Fibroblast of skin of left quadriceps (primary cell): ENCODE results near the gene EXOC6B.

ENCODE experiments used
- DNase-seq, 2 experiments: peaks; one replicate each; pipeline ENCODE4 v3.0.0-alpha.2; 2013; ENCODE audit warnings: low read depth in 2 of 2

Gene EXOC6B

DNA sequence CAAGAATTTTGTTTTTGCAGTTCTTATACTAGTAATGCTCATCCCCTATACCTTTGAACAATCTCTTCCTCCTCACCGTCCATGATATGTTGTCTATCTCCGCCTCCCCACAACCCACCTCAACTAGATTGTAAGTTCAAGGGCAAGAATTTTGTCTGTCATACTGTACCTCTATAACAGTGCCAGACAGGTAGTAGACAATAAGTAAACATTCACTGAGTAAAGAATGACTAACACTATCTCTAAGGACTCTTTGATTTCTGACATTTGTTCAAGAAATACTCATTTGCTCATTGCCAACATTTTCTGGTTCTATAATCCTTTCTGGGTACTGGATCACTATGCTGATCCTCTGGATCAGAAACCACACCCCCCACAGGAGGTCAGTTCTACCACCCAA, 82.4 kb downstream of the EXOC6B start:
- no peak for DNase-seq

DNA sequence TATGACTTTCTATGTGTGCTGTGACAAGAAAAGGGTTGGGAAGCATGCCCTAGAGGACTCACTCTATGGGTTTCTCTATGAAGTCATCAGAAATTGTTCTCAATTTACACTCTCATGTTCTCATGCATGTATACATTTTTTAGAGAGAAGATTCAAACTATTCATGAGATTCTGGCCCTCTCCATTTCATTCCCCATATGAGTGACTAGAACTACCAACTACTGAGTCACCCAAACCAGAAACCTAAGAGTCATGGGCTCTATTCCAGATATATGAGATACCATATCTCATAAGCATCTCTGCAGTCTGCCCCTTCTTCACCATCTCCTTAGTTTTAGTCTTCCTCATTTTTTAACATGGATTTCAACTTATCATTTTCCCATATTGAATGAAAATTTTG, 87.7 kb downstream of the EXOC6B start:
- no peak for DNase-seq

- DNase-seq = no peak
These were observed 91.4 kb downstream of the EXOC6B start for GRCh38 chr2:72734432-72734831.

DNA sequence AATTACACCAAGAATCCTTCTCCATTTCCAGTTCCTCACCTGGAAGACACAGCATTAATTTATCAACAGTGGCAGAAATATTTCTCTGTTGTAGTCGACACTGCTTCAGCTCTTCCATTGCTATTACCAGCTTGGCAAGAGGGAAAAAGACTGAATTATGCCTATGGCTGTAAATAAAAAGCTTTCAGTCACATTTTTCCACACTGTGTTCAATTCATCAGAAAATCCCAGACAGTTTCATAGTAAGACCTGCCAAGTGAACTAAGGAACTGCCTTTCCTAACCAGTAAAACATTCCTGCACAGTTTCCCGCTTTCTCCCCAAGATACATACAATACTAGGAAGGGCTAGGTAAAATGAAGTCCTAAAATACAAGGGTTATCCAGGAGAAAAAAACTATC, 94.7 kb downstream of the EXOC6B start:
- DNase-seq = no peak

DNA sequence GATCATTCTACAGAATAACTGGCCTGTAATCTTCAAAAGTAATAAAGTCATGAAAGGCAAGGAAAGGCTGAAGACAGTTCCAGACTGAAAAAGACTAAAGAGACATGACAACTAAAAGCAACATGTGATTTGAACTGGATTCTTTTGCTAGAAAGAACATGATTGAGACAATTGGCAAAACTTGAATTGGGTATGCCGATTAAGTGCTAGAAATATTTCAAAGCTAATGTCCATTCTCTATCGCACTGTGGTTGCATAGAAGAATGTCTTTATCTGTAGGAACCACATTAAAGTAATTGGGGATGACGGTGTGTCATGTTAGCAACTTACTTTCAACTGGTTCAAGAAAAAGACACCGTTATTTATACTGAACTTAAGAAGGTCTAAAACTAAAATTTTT, 98.5 kb downstream of the EXOC6B start:
- no peak for DNase-seq

GRCh38 chr2:72723769-72724370, 102.0 kb downstream of the EXOC6B start:
- no peak for DNase-seq

- peak; percentile 44 to 48 for DNase-seq
These were observed 103.3 kb downstream of the EXOC6B start for GRCh38 chr2:72722492-72723070.

DNA sequence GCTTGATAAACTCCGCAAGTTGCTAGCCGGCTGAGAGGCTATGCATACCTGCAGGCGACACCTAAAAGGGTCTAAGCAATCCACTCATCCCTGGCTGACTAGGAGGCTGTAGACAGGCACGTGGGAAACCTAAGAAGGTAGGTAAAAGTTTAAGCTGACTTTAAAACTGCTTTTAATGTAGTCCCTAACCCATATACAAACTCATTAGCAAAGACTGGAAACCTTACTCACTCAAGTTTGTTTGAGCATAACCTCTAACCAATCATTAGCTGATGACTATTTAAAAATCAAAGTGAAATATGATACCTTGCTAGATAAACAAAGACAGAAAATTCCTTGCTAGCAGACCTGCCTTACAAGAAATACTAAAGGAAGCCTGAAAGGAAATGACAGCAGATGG, 106.4 kb downstream of the EXOC6B start:
- no peak for DNase-seq

DNA sequence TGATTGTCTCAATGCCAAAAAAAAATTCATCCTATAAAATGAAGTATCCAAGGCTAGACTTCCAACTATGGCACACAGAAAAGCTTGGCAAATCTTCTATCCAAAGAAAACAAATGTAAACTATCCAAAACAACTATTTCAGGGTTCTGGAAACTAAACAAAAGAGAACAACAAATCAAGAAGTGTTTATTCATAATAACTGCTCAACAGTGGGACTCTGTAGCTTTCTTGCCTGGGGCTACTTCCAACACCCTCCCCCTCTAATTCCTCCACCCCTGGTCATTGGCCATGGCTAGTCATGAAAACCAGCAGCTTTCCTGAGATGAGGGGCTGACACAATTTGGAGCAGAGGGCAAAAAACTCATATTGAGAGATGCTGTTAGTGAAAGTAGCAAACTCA, 107.0 kb downstream of the EXOC6B start:
- DNase-seq = no peak

DNA sequence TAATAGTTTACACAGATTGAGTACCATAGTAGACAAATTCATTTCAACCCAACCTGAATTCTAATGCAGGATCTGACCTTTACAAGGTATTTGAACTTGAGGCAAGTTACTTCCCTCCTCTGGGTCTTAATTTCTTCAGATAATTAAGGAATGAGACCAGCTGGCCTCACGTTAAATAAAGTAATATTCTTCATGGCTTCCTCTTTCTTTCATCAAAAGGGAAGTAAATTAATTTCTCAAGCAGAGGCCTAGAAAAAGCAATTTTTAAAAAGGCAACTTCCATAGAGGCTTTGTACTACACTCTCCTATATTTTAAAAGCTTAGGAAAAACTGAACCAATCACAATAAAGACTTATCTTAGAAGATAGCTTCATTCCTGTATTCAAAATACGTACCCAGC, 109.2 kb downstream of the EXOC6B start:
- no peak for DNase-seq

- DNase-seq = no peak
These were observed 112.0 kb downstream of the EXOC6B start for GRCh38 chr2:72713857-72714256.

DNA sequence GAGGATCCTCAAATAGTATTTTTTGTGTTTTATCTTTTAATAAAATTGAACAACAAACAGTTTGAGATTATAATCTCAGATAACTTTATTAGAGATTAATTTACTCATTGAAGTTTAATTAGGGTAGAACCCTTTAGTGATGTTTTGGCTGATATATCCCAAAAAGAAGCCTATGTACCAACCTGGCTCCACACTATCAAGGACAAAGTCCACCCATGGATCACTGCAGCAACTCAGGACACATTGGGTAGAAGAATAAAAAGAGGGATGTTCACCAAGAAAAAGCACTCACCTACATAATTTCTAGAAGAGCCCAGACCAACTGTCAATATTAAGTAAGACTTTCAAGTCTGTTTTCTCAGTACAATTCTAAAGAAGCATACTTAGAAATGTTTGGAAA, 112.9 kb downstream of the EXOC6B start:
- DNase-seq = no peak

DNA sequence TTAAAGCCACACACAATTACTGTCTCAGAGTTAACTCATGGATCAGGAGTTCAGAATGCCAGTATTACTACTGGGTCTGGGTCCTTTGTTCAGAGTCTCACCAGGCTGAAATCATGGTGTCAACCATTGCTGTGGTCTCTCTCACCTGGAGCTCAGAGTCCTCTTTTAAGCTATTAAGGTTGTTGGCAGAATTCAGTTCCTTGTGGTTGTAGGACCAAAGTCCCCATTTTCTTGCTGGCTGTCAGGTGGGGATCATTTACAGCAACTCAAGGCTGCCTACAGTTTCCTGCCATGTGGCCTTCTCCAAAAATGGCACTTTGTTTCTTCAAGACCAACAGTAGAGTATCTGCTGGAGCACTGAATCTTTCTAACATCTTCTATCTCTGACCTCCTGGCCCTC, 113.5 kb downstream of the EXOC6B start:
- no peak for DNase-seq

DNA sequence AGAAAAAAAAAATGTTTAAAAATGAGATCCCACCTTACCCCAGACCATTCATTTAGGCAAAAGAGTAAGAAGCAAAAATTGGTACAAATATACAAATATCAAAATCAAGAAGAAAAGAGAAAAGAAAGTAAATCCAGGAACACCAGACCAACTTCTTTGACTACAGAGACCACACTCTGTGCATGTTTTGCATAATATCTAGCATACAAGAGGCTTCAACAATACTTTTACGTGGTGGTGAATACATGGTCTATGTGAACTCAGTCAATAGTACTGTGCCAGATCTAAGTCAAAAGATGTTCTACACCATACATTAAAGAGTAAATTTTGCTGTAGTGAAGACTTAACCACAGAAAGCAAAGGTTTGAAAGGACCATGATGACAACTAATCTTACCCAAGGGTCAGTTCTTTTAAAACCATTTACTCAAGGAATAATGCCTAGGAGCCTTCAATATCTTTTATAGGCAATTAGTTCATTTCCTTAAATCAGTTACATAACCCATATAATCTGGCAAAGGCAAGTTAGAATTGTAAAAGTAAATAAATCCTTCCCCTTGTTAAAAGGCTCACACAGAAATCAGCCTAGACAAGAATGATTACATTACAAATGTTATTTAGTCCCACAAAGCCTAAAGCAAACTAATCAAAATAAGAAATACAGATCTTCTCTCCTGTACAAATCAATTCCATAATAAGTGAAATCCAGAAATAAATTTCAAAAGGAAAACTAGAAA, 115.2 kb downstream of the EXOC6B start:
- DNase-seq = no peak

- no peak for DNase-seq
These were observed 117.6 kb downstream of the EXOC6B start for GRCh38 chr2:72708236-72708635.

DNA sequence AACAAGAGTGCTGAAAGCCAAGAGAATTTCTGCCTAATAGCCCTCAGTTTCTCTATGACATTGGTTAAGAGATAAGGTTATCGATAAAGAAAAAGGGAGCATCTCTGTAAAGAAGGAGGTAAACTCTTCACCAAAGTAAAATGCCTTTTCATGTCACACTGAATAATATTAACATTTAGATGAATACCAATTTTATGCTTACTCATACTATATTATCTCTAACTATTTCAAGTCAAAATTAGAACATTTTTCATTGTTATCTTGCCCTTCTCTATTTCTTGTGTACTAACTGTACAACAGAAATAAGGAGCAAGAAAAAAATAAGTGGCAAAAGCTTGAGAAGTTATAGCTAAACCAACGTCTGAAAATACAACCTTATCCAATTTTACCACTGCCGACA, 127.5 kb downstream of the EXOC6B start:
- DNase-seq = no peak

DNA sequence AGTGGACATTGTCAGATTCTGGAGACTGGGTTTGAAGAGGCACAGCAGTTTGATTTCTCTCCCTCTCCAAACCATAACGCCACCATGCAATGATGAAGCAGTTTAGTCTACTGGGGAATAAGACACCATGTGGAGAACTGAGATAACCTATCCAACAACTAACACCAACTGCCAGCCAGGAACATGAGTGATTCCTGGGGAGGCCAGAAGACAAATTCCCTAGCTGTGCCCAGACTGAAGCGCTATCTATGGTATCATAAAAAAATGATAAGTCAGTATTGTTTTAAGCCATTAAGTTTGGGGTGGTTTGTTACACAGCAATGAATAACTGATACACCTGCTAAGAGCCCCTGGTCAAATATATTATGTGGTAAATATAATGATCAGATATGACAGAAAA, 129.3 kb downstream of the EXOC6B start:
- no peak for DNase-seq

- no peak for DNase-seq
These were observed 130.2 kb downstream of the EXOC6B start for GRCh38 chr2:72695676-72696075.

DNA sequence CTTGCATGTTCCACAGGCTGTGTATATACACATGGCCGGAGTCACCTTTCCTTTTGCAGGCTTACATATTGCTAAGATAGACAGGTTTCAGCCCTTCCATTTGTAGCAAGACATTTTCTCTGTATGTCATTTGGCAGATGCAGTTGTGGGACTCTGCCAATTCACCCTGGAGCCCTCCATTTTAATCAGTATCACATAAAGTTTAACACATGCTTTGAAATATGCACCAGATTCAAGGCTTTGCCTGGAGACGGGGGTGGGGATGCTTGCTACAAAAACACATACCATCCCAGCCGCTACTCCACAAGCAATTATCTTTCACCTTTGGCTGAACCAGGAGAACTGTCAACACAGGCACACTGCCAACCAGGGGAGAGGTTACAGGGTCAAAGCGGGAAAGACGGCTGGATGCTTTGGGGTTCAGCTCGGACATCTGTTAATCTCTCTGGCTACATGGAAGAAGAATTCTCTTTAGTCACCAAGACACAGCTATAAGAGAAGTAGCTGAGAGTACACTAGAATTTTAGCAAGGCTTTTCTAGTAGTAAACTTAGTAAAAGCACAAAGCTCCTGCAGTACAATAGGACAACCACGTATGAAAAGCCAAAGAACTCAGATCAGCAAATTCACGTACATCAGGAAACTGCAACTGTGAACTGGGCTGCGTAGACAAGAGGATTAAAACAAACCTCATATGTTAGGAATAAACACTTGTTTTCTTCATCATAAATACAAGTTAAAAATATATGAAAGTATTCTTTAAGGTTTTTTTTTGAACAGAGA, 130.9 kb downstream of the EXOC6B start:
- peak; percentile 64 to 67 for DNase-seq

- no peak for DNase-seq
These were observed 136.1 kb downstream of the EXOC6B start for GRCh38 chr2:72689579-72690195.

- DNase-seq = no peak
These were observed 140.1 kb downstream of the EXOC6B start for GRCh38 chr2:72685638-72686213.

GRCh38 chr2:72682061-72682460, 143.8 kb downstream of the EXOC6B start:
- DNase-seq = no peak
